Measurements from ENCODE around the gene TFPI.

Gene TFPI

GRCh38 chr2:187554011-187554703, at the start of gene TFPI:
TFPI (minus strand) TSS chr2:187554435; CDS start chr2:187503768, 50,667 bp downstream.
- Mint-ChIP-seq H3K27ac (peak within 1 kb of the TSS; percentile 80), H3K4me3 (peak within 1 kb of the TSS; percentile 72), H3K27me3 (no peaks in the 10 kb centered on the region), H3K36me3 (ENCODE audit: low read depth) (no peaks in the 10 kb centered on the region), H3K4me1 (ENCODE audit: low read depth) (peaks cover 10% of the 10 kb centered on the region), H3K9me3 (no peaks in the 10 kb centered on the region)
- intact Hi-C loops (cut with micrococcal nuclease): no loop called here

GRCh38 chr2:187594801-187595200, 40.6 kb upstream of the TFPI start:
- H3K27ac Mint-ChIP-seq: no peak overlapping the region
- no peaks in the 10 kb centered on the region for H3K4me1 Mint-ChIP-seq (ENCODE audit: low read depth)
- no peaks in the 10 kb centered on the region for H3K36me3 Mint-ChIP-seq (ENCODE audit: low read depth)
- H3K27me3 Mint-ChIP-seq: no peaks in the 10 kb centered on the region
- H3K9me3 Mint-ChIP-seq: peaks cover 13% of the 10 kb centered on the region
- intact Hi-C loops (cut with micrococcal nuclease): no loop called here
- H3K4me3 Mint-ChIP-seq: no peak overlapping the region

DNA sequence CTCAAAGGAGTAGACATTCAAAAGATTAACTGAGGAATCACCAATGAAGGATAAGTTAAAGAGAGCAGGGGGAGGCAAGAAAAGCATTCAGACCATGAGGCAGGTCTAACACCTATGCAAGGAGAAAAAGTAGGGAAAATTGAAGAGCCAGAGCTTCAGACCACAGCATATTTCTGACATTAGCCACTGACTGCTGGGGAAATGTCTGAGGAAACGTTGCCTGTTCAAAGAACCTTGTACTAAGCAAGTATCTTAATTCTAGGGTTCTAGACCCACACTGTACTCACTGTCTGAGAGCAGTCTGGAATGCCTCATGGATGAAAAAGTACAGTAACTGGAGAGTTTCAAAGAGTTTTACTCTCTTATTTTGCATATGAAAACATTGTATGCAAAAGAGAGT, 39.5 kb upstream of the TFPI start:
- Mint-ChIP-seq H3K4me1 (ENCODE audit: low read depth) (no peaks in the 10 kb centered on the region), H3K9me3 (peaks cover 22% of the 10 kb centered on the region), H3K36me3 (ENCODE audit: low read depth) (no peaks in the 10 kb centered on the region), H3K27ac (no peak overlapping the region), H3K27me3 (no peaks in the 10 kb centered on the region), H3K4me3 (no peak overlapping the region)
- intact Hi-C loops (cut with micrococcal nuclease): no loop called here

DNA sequence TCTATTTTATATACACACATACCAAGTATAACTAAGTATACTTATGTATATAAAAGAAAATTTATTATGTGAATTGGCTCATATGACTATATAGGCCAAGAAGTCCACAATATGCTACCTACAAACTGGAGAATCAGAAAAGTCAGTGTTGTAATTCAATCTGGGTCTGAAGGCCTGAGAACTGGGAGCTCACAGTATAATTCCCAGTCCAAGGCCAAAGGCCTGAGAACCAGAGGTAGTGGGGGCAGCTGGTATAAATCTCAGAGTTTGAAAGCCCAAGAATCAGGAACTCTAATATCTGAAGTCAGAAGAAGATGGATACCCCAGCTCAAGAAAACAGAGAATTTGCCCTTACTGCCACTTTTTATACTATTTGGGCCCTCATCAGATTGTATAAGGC, 38.9 kb upstream of the TFPI start:
- peaks cover 25% of the 10 kb centered on the region for H3K9me3 Mint-ChIP-seq
- H3K27me3 Mint-ChIP-seq: no peaks in the 10 kb centered on the region
- no peaks in the 10 kb centered on the region for H3K36me3 Mint-ChIP-seq (ENCODE audit: low read depth)
- intact Hi-C loops (cut with micrococcal nuclease): no loop called here
- no peak overlapping the region for H3K27ac Mint-ChIP-seq
- H3K4me3 Mint-ChIP-seq: no peak overlapping the region
- H3K4me1 Mint-ChIP-seq (ENCODE audit: low read depth): no peaks in the 10 kb centered on the region

- Mint-ChIP-seq H3K27ac (no peak overlapping the region), H3K4me3 (no peak overlapping the region), H3K9me3 (peaks cover 39% of the 10 kb centered on the region), H3K36me3 (ENCODE audit: low read depth) (no peaks in the 10 kb centered on the region), H3K4me1 (ENCODE audit: low read depth) (peaks cover 4% of the 10 kb centered on the region), H3K27me3 (no peaks in the 10 kb centered on the region)
- intact Hi-C loops (cut with micrococcal nuclease): no loop called here
These were observed 35.9 kb upstream of the TFPI start for GRCh38 chr2:187590175-187590574.

- H3K4me3 Mint-ChIP-seq: no peak overlapping the region
- intact Hi-C loops (cut with micrococcal nuclease): loop anchor here (10.0 kb wide), 1 partner anchor 721 kb away; no protein-coding TSS in a partner anchor
These were observed 31.9 kb upstream of the TFPI start for GRCh38 chr2:187586011-187586641.

DNA sequence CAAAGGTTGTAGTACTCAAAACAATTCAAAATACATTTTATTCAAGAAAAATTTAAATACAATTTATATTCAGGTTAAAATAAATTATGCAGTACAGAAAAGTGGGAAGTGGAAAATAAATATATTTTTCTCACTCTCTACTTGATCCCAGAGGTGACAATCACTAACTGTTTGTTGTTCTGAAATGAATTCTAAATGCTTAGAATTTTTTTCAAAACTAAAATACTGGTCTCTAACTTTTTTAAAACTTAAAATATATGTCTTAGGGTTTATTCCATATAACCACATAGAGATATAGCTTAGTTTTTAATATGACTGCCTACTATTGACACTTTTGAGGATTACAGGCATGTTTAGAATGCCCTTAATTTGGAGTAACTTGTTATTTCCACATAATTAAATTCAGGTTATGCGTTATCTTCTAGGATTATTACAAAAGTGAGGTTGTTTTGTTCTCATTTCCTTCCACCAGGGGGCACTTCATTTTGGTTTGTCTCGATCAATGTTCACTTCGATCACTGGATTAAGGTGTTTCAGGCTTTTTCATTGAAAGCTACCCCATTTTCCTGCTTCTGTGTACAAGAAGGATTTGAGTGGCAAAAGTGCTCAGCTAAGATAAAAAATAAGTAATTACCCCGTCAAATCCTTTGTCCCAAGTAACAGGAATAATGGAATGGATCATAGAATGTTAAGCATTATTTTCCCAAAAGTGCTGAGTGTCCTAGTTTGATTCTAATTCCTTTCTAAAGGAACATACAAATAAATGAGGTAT, 27.1 kb upstream of the TFPI start:
- no peaks in the 10 kb centered on the region for H3K27me3 Mint-ChIP-seq
- H3K27ac Mint-ChIP-seq: no peak overlapping the region
- no peak overlapping the region for H3K4me3 Mint-ChIP-seq
- no peaks in the 10 kb centered on the region for H3K9me3 Mint-ChIP-seq
- H3K4me1 Mint-ChIP-seq (ENCODE audit: low read depth): peaks cover 6% of the 10 kb centered on the region
- intact Hi-C loops (cut with micrococcal nuclease): loop anchor here (5.0 to 10.0 kb wide), 4 partner anchors 261 to 1831 kb away; no protein-coding TSS in a partner anchor
- no peaks in the 10 kb centered on the region for H3K36me3 Mint-ChIP-seq (ENCODE audit: low read depth)

More at GRCh38 chr2:187586011-187586641, 31.9 kb upstream of the TFPI start:
- peaks cover 39% of the 10 kb centered on the region for H3K9me3 Mint-ChIP-seq
- H3K4me1 Mint-ChIP-seq (ENCODE audit: low read depth): peaks cover 8% of the 10 kb centered on the region
- H3K36me3 Mint-ChIP-seq (ENCODE audit: low read depth): no peaks in the 10 kb centered on the region
- no peaks in the 10 kb centered on the region for H3K27me3 Mint-ChIP-seq
- H3K27ac Mint-ChIP-seq: no peak overlapping the region

DNA sequence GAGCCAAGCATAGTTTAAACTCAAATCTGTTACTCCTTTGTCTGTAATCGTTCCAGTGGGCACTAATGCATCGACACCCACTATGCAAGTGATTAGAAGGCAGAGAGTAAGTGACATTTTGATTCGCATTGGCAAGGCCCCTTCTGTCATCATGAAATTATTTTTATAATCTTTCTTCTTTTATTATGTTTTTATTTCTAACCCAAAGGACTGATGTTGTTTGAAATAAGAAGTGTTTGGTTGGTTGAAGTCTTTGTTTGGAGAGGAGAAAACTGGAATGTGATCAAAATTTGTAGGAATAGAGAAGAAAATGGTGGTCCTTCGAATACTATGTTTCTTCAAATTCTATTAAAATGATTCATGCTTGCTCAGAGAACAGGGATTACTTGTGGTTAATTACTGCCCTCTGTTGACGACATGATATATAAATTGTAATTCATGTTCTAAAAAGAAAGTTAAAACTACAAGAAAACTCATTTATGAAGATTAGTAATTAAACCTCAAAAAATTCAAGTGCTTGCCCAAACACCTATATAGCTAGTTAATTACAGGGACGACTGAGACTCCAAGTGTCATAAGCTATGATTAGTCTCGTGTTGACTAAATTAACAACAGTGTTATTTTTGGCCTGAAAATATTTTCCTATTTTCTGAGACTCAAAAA, 26.4 kb upstream of the TFPI start:
- Mint-ChIP-seq H3K4me1 (ENCODE audit: low read depth) (peaks cover 4% of the 10 kb centered on the region), H3K9me3 (no peaks in the 10 kb centered on the region), H3K27me3 (no peaks in the 10 kb centered on the region), H3K36me3 (ENCODE audit: low read depth) (no peaks in the 10 kb centered on the region), H3K4me3 (no peak overlapping the region), H3K27ac (no peak overlapping the region)
- intact Hi-C loops (cut with micrococcal nuclease): loop anchor here (1.0 to 10.0 kb wide), 5 partner anchors 80 to 1832 kb away; no protein-coding TSS in a partner anchor

DNA sequence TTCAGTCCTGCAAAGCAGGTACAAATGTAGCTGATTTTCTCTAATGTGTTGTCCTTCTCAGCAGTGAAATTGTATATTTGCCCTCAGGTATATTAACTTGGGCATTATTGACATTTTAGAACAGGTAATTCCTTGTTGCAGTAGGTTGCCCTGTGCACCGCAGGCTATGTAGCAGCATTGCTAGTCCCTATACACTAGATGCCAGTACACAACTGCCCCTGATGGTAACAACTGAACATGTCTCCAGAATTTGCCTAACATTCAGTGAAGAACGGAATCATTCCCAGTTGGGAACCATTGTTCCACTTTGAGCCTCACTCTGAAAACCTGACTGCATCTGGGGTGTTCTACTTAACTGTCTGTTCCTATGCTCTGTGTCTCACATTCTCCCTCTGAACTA, 23.1 kb upstream of the TFPI start:
- Mint-ChIP-seq H3K27ac (no peak overlapping the region), H3K27me3 (no peaks in the 10 kb centered on the region), H3K4me3 (no peak overlapping the region), H3K4me1 (ENCODE audit: low read depth) (peaks cover 4% of the 10 kb centered on the region), H3K9me3 (no peaks in the 10 kb centered on the region), H3K36me3 (ENCODE audit: low read depth) (no peaks in the 10 kb centered on the region)
- intact Hi-C loops (cut with micrococcal nuclease): no loop called here

DNA sequence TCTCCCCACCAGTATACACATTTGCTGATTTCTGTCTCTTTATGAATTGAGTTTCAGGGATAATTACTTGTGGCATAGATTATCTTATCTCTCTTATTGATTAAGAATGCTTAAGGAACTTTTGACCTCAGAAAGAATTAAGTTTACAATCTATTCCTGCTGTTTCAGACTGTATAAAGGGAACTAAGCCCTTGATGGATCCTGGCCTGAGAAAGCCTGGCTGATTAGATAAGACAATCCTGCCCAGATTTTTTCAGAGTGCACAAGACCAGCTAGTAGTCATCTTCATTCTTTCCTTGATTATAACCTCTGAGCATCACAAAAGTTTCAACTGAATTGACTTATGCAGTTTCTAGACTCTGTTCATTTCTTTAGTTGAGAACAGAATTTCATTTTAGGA, 22.7 kb upstream of the TFPI start:
- Mint-ChIP-seq H3K27ac (no peak overlapping the region), H3K36me3 (ENCODE audit: low read depth) (no peaks in the 10 kb centered on the region), H3K4me1 (ENCODE audit: low read depth) (peaks cover 4% of the 10 kb centered on the region), H3K4me3 (no peak overlapping the region), H3K9me3 (no peaks in the 10 kb centered on the region), H3K27me3 (no peaks in the 10 kb centered on the region)
- intact Hi-C loops (cut with micrococcal nuclease): no loop called here

- Mint-ChIP-seq H3K36me3 (ENCODE audit: low read depth) (no peaks in the 10 kb centered on the region), H3K4me3 (no peak overlapping the region), H3K9me3 (no peaks in the 10 kb centered on the region), H3K4me1 (ENCODE audit: low read depth) (no peaks in the 10 kb centered on the region), H3K27me3 (no peaks in the 10 kb centered on the region), H3K27ac (no peak overlapping the region)
- intact Hi-C loops (cut with micrococcal nuclease): no loop called here
These were observed 21.5 kb upstream of the TFPI start for GRCh38 chr2:187575751-187576067.

DNA sequence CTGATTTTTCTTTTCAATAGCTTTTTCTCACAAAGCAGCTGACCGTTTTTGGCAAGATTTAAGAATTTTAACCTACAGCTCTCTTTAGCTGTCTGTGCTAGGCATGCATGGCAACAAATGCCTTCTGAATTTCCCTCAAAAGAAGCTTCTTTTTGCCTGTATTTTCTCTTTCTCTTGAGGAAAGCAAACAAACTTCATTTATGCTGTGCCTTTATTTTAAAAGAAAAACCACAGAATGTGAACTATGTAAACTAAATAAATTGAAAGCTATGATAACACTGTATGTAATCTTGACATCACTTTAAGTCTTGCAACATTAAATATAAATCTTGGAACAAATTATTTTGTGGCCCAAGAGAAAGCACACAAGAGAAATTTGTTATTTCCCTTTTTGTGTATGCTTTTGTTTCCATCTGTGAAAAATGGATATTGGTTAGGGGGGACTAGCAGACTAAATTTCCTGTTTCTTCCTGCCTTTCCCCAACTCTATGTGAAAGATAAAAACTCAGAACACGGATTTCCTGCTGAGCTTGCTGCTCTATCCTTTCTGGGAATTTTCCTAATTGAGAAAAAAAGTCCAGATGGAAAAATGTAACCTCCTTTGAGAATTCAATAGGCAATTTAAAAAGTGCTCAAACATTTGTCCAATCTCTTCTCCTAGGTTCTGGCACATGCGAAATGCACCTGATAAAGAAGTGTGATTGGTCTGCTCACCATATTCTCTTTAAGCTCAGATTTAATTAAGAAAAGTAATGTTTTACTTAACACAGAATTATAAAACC, 20.9 kb upstream of the TFPI start:
- H3K27ac Mint-ChIP-seq: no peak overlapping the region
- H3K27me3 Mint-ChIP-seq: no peaks in the 10 kb centered on the region
- H3K4me1 Mint-ChIP-seq (ENCODE audit: low read depth): no peaks in the 10 kb centered on the region
- no peak overlapping the region for H3K4me3 Mint-ChIP-seq
- intact Hi-C loops (cut with micrococcal nuclease): no loop called here
- H3K9me3 Mint-ChIP-seq: no peaks in the 10 kb centered on the region
- no peaks in the 10 kb centered on the region for H3K36me3 Mint-ChIP-seq (ENCODE audit: low read depth)

DNA sequence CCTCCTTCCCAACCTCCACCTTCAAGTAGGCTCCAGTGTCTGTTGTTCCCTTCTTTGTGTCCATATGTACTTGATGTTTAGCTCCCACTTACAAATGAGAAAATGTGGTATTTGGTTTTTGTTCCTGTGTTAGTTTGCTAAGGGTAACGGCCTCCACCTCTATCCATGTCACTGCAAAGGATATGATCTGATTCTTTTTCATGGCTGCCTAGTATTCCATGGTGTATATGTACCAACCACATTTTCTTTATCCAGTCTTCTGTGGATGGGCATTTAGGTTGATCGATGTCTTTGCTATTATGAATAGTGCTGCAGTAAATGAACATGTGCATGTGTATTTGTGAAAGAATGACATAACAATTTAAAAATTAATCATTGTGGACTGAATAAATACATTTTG, 19.5 kb upstream of the TFPI start:
- no peaks in the 10 kb centered on the region for H3K4me1 Mint-ChIP-seq (ENCODE audit: low read depth)
- intact Hi-C loops (cut with micrococcal nuclease): no loop called here
- H3K4me3 Mint-ChIP-seq: no peak overlapping the region
- H3K27ac Mint-ChIP-seq: no peak overlapping the region
- H3K9me3 Mint-ChIP-seq: no peaks in the 10 kb centered on the region
- H3K36me3 Mint-ChIP-seq (ENCODE audit: low read depth): no peaks in the 10 kb centered on the region
- H3K27me3 Mint-ChIP-seq: no peaks in the 10 kb centered on the region

Data from dendritic cell treated with granulocyte-macrophage colony-stimulating factor and Interleukin-4, amounts not matched to agents 40 ng/mL and 50 ng/mL, for 4 days (primary cell).